ENCODE measurements around the gene RASGRP4.
"Not testable (repeated sequence)": the region's sequence is repeated elsewhere in the genome, so short reads cannot be mapped to it uniquely, and the experiment has no call there.

The RASGRP4 gene

DNA sequence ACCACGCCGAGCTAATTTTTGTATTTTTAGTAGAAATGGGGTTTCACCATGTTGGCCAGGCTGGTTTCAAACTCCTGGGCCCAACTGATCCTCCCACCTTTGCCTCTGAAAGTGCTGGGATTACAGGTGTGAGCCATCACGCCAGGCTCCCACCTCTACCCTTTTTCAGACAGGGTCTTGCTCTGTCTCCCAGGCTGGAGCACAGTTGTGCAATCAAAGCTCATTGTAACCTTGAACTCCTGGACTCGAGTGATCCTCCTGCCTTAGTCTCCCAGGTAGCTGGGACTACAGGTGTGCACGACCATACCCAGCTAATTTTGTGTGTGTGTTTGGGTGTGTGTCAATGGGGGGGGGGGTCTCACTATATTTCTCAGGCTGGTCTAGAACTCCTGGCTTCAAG lies 1.7 kb downstream of the RASGRP4 start:
- DNase-seq (ENCODE audit: low spot score in 2 of 2), result no peak

DNA sequence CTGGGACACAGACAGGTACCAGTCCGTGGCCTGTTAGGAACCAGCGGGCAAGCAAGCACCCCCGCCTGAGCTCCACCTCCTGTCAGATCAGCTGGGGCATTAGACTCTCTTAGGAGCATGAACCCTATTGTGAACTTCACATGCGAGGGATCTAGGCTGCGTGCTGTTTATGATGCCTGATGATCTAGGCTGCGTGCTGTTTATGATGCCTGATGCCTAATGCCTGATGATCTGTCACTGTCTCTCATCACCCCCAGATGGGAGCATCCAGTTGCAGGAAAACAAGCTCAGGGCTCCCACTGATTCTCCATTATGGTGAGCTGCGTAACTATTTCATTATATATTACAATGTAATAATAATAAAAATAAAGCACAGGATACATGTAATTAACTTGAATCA lies 3.6 kb downstream of the RASGRP4 start:
- no peak for ATAC-seq (replicated peaks; ENCODE audit: extremely low read depth, poor library complexity, severe bottlenecking)
- DNase-seq (ENCODE audit: low spot score in 2 of 2), result no peak
- Mint-ChIP-seq H3K4me1 (peaks cover 17% of the 10 kb centered on the region), H3K27ac (ENCODE audit: low read depth) (no peak overlapping the region), H3K36me3 (ENCODE audit: insufficient read depth) (no peaks in the 10 kb centered on the region), H3K4me3 (no peak overlapping the region), H3K27me3 (peaks cover 8% of the 10 kb centered on the region), H3K9me3 (no peaks in the 10 kb centered on the region)

More for the DNA sequence above, 1.7 kb downstream of the RASGRP4 start:
- no peak for ATAC-seq (replicated peaks; ENCODE audit: extremely low read depth, poor library complexity, severe bottlenecking)
- Mint-ChIP-seq H3K27ac (ENCODE audit: low read depth) (no peak overlapping the region), H3K9me3 (no peaks in the 10 kb centered on the region), H3K4me3 (no peak overlapping the region), H3K4me1 (peaks cover 10% of the 10 kb centered on the region), H3K36me3 (ENCODE audit: insufficient read depth) (no peaks in the 10 kb centered on the region), H3K27me3 (peaks cover 15% of the 10 kb centered on the region)

DNA sequence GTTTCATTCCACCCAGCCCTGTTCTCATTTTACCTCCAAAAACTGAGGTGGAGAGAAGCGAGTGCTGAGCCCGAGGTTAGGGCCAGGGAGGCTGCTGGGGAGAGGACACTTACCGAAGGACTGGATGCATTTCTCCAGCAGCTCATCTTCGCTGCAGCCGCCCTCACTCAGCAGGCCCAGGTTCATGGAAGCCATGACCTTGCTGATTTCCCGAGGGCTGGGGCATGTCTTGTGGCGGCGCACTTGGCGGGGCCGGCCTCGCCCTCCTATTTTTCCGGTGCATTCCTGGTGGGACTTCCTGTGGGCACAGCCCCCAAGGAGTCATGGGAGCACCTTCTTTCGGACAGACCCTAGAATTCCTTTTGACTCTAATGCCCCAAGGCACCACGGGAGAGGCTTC lies 4.2 kb downstream of the RASGRP4 start:
- Mint-ChIP-seq H3K36me3 (ENCODE audit: insufficient read depth) (no peaks in the 10 kb centered on the region), H3K27ac (ENCODE audit: low read depth) (no peak overlapping the region), H3K4me3 (no peak overlapping the region), H3K27me3 (peaks cover 8% of the 10 kb centered on the region), H3K9me3 (no peaks in the 10 kb centered on the region), H3K4me1 (peaks cover 23% of the 10 kb centered on the region)
- DNase-seq (ENCODE audit: low spot score in 2 of 2) (no peak), ATAC-seq (replicated peaks; ENCODE audit: extremely low read depth, poor library complexity, severe bottlenecking) (no peak)

DNA sequence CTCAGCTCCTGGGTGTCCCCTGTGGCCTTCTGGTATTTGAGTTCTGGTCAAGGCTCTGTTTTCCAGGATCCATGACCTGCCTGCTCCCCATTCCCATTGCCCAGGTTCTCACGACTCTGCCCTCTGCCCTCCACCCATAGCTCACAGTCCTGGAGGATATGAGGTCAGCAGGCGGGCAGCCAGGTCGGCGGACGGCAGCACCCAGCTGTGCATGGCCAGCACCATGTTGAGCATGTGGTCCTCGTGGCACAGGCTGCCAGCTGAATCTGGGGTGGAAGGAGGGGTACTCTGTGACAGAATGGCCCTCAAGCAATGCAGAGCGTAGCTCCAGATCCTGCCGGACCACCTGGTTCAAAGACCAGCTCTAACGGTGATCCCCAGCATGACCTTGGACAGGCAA lies 5.1 kb downstream of the RASGRP4 start:
- no peak overlapping the region for H3K4me3 Mint-ChIP-seq

DNA sequence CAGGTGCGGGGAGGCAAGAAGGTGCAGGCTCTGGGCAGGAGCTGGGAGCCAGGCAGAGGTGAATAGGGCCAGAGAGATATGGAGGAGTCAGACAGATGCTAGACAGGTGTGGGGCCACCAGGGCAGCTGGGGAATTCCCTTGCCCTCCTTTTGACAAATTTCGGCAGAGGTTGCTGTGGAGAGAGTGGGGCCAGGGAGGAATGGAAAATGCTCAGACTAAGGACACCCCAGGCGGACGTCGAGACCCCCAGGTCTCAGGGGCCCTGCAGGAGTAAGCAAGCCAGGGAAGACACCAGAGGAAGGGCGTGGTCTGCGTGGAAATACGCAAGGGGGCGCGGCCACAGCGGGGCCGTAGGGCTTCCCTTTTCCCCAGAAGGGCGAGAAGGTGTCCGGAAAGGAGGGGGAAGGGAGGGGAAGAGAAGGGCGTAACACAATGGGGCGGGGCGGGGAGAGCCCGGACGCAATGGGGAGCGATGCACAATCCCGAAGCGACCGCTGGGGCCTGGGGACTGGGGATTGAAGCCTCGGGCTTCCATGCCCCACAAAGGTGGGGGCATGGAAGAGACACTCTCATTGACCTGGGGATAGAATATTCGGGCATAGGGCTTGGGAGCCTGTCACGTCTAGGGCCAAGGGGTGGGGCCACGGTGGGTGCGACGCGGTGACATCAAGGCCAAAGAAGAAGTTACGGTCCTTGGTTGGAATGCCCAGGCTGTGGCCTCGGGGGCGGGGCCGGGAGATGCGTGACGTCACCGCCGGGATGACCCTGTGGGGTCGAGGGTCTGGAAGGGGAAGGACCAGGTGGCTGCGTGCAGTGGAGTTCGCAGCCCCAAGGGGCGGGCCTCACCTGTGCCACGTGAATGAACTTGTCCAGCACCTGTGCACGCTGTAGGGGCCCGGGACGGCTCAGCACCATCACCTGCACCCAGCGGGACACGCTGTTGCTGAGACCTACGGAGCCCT lies 8.2 kb downstream of the RASGRP4 start:
- H3K27ac Mint-ChIP-seq (ENCODE audit: low read depth), result peak overlapping the region; percentile 71
- no peaks in the 10 kb centered on the region for H3K9me3 Mint-ChIP-seq
- H3K36me3 Mint-ChIP-seq (ENCODE audit: insufficient read depth), result no peaks in the 10 kb centered on the region
- H3K4me3 Mint-ChIP-seq, result peak overlapping the region; percentile 79
- no peaks in the 10 kb centered on the region for H3K27me3 Mint-ChIP-seq
- H3K4me1 Mint-ChIP-seq, result peaks cover 18% of the 10 kb centered on the region
- ATAC-seq (replicated peaks; ENCODE audit: extremely low read depth, poor library complexity, severe bottlenecking) (peak; percentile 66), DNase-seq (ENCODE audit: low spot score in 2 of 2) (peak in 1 of 2 donors; percentile 17)

More for the DNA sequence above, 5.1 kb downstream of the RASGRP4 start:
- H3K9me3 Mint-ChIP-seq, result no peaks in the 10 kb centered on the region
- no peaks in the 10 kb centered on the region for H3K36me3 Mint-ChIP-seq (ENCODE audit: insufficient read depth)
- peaks cover 1% of the 10 kb centered on the region for H3K27me3 Mint-ChIP-seq
- no peak for ATAC-seq (replicated peaks; ENCODE audit: extremely low read depth, poor library complexity, severe bottlenecking)
- peaks cover 22% of the 10 kb centered on the region for H3K4me1 Mint-ChIP-seq
- no peak overlapping the region for H3K27ac Mint-ChIP-seq (ENCODE audit: low read depth)
- no peak for DNase-seq (ENCODE audit: low spot score in 2 of 2)

DNA sequence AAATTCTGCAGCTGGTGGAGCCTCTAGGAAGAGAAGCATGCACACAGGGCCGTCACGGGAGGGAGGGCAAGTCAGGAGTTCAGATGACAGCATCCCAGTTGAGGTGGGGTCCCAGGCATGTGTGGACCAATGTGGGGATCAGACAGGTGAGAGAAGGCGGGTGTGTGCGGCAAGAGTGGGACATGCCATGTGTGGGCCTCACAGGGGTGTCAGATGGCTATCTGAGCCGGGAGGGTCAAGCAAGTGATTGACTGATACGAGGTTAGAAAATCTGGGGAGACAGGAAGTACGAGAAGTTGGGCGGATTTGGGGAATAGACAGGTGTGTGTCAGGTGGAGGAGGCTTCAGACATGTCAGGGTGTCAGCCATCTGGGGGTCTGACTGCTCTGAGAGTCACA lies 8.9 kb downstream of the RASGRP4 start:
- H3K27ac Mint-ChIP-seq (ENCODE audit: low read depth), result peak overlapping the region; percentile 71
- peaks cover 18% of the 10 kb centered on the region for H3K4me1 Mint-ChIP-seq
- H3K4me3 Mint-ChIP-seq, result peak overlapping the region; percentile 79
- no peaks in the 10 kb centered on the region for H3K9me3 Mint-ChIP-seq
- ATAC-seq (replicated peaks; ENCODE audit: extremely low read depth, poor library complexity, severe bottlenecking) (no peak), DNase-seq (ENCODE audit: low spot score in 2 of 2) (no peak)
- no peaks in the 10 kb centered on the region for H3K36me3 Mint-ChIP-seq (ENCODE audit: insufficient read depth)
- no peaks in the 10 kb centered on the region for H3K27me3 Mint-ChIP-seq

DNA sequence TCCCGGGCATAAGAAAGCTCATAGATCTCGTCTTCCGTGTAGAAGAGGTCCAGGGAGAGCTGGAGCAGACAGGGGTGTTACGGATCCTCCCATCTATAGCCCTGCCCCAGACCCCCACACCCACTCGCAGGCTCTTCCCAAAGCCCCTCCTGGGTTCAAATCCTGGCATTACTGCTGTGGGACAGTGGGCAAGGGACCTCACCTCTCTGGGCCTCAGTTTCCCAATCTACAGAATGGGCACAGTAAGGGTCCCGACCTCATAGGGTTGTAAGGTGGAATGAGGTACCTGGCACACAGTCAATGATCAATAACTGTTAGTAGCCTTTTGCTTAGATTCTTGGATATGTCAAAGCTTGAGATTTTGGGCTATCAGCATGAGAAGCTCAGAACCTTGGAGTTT lies 12.6 kb downstream of the RASGRP4 start:
- peaks cover 7% of the 10 kb centered on the region for H3K36me3 Mint-ChIP-seq (ENCODE audit: insufficient read depth)
- no peaks in the 10 kb centered on the region for H3K9me3 Mint-ChIP-seq
- H3K4me3 Mint-ChIP-seq, result no peak overlapping the region
- H3K27me3 Mint-ChIP-seq, result no peaks in the 10 kb centered on the region
- peaks cover 18% of the 10 kb centered on the region for H3K4me1 Mint-ChIP-seq
- ATAC-seq (replicated peaks; ENCODE audit: extremely low read depth, poor library complexity, severe bottlenecking) (no peak), DNase-seq (ENCODE audit: low spot score in 2 of 2) (no peak)
- H3K27ac Mint-ChIP-seq (ENCODE audit: low read depth), result no peak overlapping the region

DNA sequence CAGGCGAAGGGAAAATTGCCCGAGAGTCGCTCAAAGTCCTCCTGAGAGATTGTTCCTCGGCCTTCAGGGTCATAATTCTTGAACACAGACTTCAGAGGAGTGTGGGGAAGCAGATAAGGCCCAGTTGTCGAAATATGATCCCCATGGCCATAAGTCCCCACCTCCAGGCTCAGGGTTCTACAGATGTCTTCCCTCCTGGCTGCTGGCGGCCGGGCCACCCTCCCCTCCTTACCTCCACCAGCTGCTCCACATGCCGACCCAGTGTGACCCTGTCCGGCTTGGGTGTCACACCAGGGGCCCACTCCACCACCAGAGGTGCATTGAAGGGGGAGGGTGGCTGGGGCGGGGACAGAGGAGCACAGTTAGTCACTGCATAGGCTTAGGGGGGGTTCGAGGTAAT lies 13.1 kb downstream of the RASGRP4 start:
- Mint-ChIP-seq H3K4me1 (peaks cover 15% of the 10 kb centered on the region), H3K36me3 (ENCODE audit: insufficient read depth) (peaks cover 9% of the 10 kb centered on the region), H3K9me3 (no peaks in the 10 kb centered on the region), H3K27me3 (no peaks in the 10 kb centered on the region), H3K4me3 (no peak overlapping the region), H3K27ac (ENCODE audit: low read depth) (no peak overlapping the region)
- ATAC-seq (replicated peaks; ENCODE audit: extremely low read depth, poor library complexity, severe bottlenecking) (no peak), DNase-seq (ENCODE audit: low spot score in 2 of 2) (no peak)

DNA sequence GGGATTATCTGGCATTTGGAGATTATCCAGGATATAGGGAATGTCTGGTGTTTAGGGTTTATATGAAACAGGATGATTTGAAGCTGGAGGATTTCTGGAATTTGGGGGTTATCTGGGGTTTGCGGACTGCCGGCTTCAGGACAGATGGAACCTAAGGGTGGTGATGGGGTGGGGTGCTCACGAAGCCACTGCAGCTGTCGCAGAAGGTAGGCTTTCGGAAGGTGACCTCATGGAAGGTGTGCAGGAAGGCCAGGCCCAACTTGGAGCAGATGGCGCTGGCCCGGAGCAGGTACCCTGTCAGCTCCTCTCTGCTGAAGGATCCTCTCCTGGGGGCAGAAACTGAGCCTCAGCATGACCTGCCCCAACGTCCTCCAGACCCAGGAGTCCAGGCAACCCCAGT lies 13.5 kb downstream of the RASGRP4 start:
- no peak overlapping the region for H3K27ac Mint-ChIP-seq (ENCODE audit: low read depth)
- peaks cover 11% of the 10 kb centered on the region for H3K4me1 Mint-ChIP-seq
- DNase-seq (ENCODE audit: low spot score in 2 of 2) (no peak), ATAC-seq (replicated peaks; ENCODE audit: extremely low read depth, poor library complexity, severe bottlenecking) (no peak)
- H3K27me3 Mint-ChIP-seq, result no peaks in the 10 kb centered on the region
- H3K36me3 Mint-ChIP-seq (ENCODE audit: insufficient read depth), result peaks cover 12% of the 10 kb centered on the region
- H3K9me3 Mint-ChIP-seq, result no peaks in the 10 kb centered on the region
- no peak overlapping the region for H3K4me3 Mint-ChIP-seq

DNA sequence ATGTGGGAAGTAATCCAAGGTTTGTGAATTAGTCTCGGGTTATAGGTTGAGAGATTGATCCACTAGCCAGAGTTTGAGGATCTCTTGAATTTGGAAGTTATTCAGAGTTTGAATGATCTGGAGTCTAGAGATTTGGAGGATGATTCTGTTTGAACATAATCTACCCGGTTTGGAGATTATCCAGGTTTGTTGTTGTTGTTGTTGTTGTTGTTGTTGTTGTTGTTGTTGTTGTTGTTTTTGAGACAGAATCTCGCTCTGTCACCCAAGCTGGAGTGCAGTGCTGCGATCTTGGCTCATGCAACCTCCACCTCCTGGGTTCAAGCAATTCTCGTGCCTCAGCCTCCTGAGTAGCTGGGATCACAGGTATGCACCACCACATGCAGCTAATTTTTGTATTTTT lies 14.1 kb downstream of the RASGRP4 start:
- not testable (repeated sequence) for H3K9me3 Mint-ChIP-seq; DNase-seq (ENCODE audit: low spot score in 2 of 2); ATAC-seq (replicated peaks; ENCODE audit: extremely low read depth, poor library complexity, severe bottlenecking); H3K27me3 Mint-ChIP-seq; H3K4me1 Mint-ChIP-seq; H3K4me3 Mint-ChIP-seq; H3K27ac Mint-ChIP-seq (ENCODE audit: low read depth)
- H3K36me3 Mint-ChIP-seq (ENCODE audit: insufficient read depth), result peaks cover 17% of the 10 kb centered on the region

DNA sequence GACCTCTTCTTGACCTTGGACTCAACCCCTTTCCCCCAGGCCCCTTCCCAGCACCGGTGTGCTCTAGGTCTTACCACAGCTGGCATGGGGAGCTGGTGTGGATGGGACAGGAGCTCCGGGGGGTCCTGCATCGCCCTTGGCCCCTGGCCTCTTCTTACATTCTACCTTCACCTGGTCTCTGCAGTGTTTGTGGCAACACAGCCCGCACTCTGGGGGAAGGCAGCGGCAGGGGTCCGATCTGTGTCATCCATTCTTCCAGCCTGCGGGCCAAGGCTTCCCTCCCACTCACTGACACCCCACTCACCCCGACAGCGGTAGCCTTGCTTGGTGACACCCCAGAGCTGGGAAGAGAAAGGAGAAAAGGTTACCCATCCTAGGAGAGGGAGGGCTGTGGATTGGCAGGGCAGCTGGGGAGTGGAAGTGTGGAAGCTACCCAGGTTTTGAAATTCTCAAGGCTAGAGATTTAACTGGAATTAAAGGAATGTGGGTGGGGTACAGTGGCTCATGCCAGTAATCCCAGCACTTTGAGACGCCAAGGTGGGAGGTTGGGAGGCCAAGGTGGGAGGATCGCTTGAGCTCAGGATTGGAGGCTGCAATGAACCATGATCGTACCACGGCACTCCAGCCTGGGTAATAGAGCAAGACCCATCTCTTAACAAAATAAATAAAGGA lies 14.8 kb downstream of the RASGRP4 start:
- Mint-ChIP-seq H3K27me3 (no peaks in the 10 kb centered on the region), H3K36me3 (ENCODE audit: insufficient read depth) (peaks cover 17% of the 10 kb centered on the region), H3K4me1 (no peaks in the 10 kb centered on the region), H3K4me3 (no peak overlapping the region), H3K27ac (ENCODE audit: low read depth) (no peak overlapping the region), H3K9me3 (no peaks in the 10 kb centered on the region)
- no peak for DNase-seq (ENCODE audit: low spot score in 2 of 2)
- ATAC-seq (replicated peaks; ENCODE audit: extremely low read depth, poor library complexity, severe bottlenecking), result no peak

DNA sequence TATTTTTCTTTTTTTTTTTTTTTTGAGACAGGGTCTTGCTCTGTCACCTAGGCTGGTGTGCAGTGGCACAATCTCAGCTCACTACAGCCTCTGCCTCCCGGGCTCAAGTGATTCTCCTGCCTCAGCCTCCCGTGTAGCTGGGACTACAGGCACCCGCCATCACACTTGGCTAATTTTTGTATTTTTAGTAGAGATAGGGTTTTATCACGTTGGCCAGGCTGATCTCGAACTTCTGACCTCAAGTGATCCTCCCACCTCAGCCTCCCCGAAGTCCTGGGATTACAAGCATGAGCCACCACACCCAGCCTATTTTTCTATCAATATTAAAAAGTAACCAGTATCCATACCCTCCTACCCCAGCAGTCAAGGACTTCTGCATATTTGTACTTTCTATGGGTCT lies 15.6 kb downstream of the RASGRP4 start:
- not testable (repeated sequence) for H3K4me1 Mint-ChIP-seq; ATAC-seq (replicated peaks; ENCODE audit: extremely low read depth, poor library complexity, severe bottlenecking); H3K9me3 Mint-ChIP-seq; H3K27me3 Mint-ChIP-seq; H3K4me3 Mint-ChIP-seq; H3K27ac Mint-ChIP-seq (ENCODE audit: low read depth); DNase-seq (ENCODE audit: low spot score in 2 of 2)
- peaks cover 17% of the 10 kb centered on the region for H3K36me3 Mint-ChIP-seq (ENCODE audit: insufficient read depth)

DNA sequence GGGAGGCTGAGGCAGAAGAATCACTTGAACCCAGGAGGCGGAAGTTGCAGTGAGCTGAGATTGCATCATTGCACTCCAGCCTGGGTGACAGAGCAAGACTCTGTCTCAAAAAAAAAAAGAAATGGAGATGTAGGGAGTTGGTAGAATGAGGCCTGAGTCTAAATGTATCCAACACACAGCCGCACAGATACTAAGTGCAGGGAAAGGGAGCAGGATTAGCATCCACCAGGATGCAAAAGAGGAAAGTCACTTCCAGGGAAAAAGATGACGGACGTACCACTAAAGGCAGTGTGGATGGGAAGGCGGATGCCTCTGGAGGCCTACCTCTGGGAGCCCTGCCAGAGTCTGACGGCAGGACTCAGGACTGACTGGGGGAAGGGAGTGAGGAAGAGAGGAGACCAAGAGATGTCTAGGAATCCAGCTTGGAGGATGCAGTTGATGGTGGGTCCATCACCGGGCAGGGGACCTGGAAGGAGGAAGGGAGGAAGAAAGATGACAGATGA lies 16.3 kb downstream of the RASGRP4 start:
- Mint-ChIP-seq H3K4me3 (no peak overlapping the region), H3K27ac (ENCODE audit: low read depth) (no peak overlapping the region), H3K36me3 (ENCODE audit: insufficient read depth) (peaks cover 19% of the 10 kb centered on the region), H3K9me3 (no peaks in the 10 kb centered on the region), H3K4me1 (no peaks in the 10 kb centered on the region), H3K27me3 (no peaks in the 10 kb centered on the region)
- DNase-seq (ENCODE audit: low spot score in 2 of 2) (no peak), ATAC-seq (replicated peaks; ENCODE audit: extremely low read depth, poor library complexity, severe bottlenecking) (no peak)

Measured in central memory CD8-positive, alpha-beta T cell (primary cell).